CD4-positive, alpha-beta T cell treated with Interleukin-17A for 1 hour (primary cell): ENCODE results near the gene ACO2.
A peak's percentile ranks its signal among the peaks of the same experiment; 100 is the strongest.
"Not testable (repeated sequence)": the region's sequence is repeated elsewhere in the genome, so short reads cannot be mapped to it uniquely, and the experiment has no call there.

Experiments
- DNase-seq: peaks from one replicate; pipeline ENCODE4 v3.0.0-alpha.2; 2020

ACO2 gene

DNA sequence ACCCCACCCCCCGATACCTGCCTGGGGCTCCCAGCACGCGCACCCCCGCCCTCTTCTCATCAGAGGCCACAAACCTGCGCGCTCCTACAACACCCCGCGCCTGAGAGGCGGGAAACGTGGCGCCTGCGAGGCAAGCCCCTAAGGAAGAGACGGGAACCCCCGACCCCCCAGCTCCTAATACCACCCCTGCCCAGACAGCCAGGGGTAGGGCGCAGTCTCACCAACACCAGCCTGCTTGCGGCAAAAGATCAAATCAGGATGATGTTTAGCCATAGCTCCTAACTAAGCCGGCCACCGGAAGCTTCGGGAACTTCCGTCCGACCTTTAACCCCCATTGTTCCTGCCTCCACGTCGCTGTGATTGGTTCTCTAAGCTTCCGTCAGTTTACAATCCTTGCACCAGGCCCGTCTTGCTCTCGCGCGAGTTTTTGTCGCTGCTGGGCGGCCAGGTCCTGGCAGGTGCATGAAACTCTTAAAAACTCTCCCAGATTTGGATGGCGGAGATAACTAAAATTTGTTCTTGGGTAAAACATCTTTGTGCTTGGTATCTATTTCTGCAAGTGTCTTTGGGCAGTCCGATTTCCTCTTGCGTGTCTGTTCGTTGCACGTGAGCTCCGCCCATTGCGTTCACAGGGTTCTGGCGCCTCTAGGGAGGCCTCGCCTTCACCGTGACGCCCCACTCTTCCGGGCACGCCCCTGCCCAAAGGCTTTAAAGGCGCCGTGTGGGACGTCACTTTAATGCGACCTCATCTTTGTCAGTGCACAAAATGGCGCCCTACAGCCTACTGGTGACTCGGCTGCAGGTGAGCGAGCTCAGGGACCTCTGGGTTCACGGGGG lies at the start of gene ACO2, which contains the start of gene PHF5A:
Gene ACO2 (plus strand): TSS at position 737 of the 837 bp plus-strand sequence. CDS start 30 bp downstream, at position 767.
Gene PHF5A (minus strand): TSS at position 312 of the 837 bp plus-strand sequence. CDS start 39 bp downstream, at position 273.
- DNase-seq, result peak; percentile 98

DNA sequence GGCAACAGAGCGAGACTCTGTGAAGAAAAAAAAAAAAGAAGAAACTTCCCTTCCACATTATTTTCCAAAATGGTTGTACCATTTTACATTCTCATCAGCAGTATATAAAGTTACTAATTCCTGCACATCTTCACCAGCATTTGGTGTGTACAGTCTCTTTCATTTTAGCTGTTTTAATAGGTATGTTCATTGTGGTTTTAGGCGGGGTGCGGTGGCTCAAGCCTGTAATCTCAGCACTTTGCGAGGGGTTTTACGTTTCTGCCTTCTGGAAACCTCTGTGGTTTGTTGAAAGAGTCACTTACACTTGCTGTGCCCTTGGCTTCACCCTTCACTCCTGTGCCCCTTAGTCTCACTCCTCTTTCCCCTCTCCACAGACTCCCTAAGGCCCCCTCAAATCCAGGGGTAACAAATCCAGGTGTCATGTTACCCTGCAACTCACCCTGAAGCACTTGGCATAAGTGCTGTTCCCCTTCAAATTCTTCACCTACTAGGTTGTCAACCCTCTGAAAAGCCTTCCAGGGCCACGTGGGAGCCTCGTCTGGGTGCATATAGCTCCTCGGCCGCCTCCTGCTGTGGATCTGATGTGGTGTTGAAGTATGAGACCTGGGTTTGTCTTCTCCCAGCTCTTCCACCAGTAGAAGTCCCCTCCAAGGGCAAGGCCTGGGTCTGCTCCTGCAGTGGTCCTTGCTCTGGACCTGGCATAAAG lies 43.1 kb upstream of the ACO2 start:
- peak; percentile 63 for DNase-seq

DNA sequence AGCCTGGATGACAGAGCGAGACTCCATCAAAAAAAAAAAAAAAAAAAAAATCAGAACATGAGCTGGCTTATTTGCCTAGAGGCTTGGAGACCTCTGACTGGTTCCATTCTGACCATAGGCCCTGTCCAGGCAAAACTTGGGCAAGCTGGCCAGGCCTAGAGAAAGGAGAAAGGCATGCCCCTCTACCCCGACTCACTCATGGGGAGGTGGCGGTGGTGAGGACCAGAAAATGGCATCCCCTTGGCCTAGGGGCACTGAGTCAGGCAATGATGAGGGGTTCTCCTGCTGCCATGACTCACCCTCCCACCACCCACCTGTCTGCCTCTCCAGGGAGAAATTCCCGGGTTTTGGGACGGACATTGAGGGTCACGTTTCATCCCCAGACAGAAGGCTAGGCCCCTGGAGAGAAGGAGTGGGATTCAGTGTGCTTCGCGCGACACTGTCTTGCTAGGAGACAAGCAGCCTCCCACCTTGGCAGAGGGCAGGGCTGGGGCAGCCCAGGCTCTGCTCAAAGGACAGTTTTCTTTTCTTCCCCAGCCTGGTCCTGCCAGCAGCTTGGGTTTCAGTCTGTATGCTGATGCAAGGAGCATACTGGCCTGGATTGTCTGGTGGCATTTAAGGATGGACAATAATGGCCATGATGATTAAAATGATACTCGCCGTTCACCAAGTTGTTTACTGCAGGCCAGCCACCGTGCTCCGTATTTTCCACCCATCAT lies 39.5 kb upstream of the ACO2 start:
- no peak for DNase-seq

DNA sequence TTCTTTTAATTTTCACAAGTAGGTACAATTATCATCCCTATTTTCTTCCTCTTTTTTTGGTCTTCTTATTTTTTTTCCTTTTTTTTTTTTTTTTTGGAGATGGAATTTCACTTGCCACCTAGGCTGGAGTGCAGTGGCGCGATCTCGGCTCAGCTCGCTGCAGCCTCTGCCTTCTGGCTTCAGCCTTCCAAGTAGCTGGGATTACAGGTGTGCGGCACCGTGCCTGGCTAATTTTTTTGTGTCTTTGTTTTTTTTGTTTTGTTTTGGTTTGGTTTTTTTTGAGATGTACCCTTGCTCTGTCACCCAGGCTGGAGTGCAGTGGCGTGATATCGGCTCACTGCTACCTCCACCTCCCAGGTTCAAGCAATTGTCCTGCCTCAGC lies 39.0 kb upstream of the ACO2 start:
- DNase-seq, result no peak

DNA sequence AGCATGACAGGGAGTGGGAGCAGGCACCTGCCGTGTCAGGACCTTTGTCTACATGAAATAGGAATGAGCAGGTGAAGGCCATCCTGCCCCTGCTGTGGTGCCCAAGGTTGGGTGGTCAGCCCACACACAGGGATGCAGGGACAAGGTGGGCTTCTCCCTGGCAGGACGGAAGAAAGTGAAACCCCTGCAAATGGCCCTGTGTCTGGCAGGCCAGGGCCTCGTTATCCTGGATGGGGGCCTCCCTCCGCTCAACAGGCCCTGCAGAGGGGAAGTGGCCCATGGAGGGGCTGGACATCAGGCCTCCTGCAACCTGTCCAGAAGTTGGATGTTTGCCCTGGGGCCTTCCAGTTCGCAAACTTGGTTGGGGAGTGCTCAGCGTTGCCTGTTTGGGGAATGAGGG lies 37.3 kb upstream of the ACO2 start:
- DNase-seq, result no peak

DNA sequence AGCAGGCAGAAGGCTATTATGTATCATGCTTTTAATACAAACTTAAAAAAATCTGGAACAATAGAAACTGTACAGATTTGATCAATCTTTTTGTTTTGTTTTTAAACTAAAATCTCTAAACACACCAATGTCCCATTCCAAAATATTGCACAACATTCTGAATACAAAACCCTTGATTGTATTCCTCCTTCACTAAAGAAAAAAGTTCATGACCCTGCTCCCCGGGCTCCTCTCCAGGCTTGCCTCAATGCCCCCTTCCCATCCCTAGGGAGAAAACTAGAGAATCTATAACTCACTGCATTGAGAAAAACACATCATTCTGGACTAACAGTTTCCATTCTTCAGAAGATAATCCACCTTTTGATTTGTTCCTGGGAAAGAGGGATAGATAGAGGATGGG lies 35.4 kb upstream of the ACO2 start:
- DNase-seq, result not testable (repeated sequence)

DNA sequence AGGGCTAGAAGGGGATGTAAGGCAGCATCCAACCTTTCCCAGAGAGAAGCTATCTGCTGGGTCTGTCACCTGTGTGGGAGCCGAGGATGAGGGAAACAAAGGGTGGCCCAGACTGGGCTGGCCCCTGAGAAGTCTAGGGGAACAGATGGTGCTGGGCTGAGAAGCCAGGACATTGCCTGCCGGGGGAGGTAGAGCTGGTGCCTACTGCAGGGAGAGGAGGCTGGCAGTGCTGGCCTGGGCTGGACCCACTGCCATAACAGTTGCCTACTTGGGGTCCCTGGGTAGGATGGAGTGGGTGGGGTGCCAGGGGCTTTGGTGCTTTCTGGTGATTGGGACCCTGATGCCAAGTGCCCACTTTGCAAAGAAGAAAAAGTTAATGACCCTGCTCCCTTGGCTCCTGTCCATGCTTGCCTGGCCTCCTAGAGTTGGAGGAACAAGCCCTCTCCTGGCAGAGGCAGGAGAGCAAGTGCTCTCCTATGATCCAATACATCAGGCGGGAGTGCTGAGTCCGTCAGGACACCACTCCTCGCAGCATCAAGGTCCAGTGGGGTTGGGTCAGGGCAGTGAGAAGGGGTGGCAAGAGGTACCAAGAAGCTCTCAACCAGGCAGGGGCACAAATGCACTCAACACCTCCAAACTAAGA lies 34.4 kb upstream of the ACO2 start:
- DNase-seq, result not testable (repeated sequence)

DNA sequence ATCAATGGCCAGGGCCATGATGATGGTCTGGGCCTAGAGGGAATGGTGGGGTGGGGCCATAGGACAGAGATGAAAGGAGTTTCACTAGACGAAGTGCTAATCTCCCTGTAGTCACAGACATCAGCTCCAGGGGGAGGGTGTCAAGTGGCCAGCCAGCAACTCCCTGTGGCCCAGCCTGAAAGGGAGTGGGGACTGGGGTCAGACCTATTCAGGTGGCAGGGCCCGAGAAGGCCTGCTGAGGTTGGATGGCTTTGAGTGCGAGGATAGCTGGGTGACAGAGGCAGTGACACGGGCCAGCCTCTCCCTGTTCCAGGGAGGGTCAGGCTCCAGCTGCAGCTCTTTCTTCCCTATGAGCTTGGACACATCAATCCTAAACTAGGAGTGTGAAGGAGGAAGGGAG lies 33.4 kb upstream of the ACO2 start:
- no peak for DNase-seq

DNA sequence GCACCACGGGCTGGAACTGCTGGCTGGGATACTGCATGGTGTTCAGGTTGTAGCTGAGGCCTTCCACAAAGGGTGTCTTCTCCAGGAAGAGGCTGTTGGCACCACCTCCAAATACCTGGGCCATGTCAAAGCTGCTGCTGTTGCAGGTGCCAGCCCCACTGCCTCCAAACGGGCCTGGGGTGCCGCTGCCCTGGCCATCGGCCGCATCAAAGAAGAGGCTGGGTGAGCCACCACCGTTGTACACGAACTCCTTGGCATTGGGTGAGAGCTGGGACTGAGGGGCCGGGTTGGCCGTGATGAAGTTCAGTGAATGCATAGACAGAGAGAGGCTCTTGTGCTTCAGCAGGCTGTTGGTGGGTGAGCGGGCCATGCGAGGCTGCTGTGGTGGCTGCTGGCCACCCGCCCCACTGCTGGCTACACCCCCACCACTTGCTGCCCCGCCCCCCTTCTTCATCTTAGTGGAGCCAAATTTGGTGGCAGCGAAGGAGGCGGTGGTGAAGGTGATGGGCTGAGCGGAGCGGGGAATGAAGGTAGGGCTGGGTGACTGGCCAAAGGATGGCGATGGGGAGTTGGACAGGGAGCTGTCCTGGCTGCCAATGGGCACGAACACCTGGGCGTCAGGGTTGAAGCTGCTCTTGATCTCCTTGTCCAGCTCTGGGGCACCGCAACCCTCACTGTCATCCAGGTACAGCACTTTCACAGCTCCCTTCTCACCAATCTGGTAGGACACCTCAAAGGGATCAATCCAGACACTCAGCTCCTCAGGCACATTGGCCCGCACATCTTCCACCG lies 32.4 kb upstream of the ACO2 start:
- no peak for DNase-seq

DNA sequence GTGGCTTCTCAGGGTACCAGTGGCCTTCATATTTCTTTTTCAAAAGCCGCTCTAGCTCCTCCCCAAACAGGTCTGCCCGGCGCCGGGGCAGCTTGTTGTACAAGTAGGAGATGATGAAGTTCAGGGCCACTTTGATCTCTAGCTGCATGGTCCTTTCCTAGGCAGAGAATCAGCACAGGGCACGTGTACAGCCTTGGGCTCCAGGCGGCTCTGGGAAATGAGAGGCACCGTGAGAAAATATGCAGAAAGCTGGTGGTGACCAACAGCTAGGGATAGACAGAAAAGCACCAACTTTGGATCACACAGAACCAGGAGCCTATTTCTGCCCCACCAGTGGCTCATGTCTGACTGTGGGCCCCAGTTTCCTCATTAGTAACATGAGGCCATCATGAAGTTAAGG lies 31.7 kb upstream of the ACO2 start:
- no peak for DNase-seq

DNA sequence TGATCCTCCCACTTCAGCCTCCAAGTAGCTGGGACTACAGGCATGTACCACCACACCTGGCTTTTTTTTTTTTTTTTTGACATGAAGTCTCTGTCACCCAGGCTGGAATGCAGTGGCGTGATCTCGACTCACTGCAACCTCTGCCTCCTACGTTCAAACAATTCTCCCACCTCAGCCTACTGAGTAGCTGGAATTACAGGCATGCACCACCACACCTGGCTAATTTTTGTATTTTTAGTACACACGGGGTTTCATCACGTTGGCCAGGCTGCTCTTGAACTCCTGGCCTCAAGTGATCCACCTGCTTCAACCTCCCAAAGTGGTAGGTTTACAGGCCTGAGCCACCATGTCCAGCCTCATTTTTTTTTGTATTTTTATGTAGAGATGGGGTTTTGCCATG lies 28.4 kb upstream of the ACO2 start:
- not testable (repeated sequence) for DNase-seq

DNA sequence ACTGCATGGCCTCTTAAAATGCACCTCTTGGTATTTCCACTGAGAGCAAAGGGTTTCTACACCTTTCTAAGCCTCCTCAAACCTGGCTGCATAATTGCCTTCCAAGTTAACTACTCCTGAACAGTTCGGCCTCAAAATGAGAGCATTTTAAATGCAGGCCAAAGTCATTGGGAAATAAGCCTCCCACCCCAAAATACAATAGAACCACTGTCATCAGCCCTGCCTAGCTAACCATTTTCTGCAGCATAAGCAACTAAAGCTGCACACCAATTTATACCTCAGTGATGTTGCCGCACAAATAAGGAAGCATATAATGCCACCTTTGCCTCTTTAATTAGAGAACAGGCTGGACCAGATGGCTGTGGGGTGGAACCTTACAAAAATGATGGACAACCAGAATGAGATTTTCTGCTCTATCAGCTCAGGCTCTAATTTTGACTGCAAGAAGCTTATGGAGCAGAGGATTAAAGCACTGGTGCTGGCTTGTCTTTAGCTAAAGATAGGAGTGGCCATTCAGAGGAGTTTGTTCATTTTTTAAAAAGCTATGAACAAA lies 26.6 kb upstream of the ACO2 start:
- DNase-seq, result no peak

DNA sequence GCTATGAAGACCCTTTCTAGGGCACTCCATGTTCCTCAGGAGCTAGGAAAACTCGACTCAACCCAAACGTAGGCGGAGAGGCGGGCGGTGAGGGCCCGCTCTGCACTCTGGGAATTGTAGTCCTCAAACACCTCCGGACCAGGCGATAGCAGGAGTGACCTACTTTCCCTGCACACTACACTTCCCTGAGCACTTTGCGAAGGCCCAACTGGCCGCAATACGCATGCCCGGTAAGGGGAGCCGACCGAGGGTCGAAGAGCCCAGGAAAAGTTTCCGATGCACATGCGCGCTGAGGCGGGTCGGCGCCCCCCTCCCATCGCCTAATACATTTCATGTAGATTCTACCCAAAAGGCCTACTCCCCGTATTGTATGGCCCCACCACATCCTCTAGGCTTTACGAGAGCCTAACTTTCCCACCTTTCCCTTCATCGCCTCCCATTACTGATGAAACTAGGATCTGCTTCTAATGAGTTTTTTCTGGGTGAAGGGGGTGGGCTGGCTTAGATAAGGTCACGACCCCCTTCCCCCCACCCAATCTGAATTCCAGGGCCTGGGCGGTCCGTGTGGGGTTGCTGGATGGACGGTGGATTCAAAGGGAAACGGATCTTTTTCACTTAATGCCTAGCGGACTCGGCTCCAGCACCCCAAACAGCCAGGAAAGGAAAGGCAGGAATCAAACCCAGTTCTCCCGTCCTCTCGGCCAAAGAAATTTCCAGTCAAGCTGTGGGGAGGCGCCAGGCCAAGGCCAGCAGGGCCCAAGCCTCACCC lies 24.4 kb upstream of the ACO2 start:
- peak; percentile 91 for DNase-seq

DNA sequence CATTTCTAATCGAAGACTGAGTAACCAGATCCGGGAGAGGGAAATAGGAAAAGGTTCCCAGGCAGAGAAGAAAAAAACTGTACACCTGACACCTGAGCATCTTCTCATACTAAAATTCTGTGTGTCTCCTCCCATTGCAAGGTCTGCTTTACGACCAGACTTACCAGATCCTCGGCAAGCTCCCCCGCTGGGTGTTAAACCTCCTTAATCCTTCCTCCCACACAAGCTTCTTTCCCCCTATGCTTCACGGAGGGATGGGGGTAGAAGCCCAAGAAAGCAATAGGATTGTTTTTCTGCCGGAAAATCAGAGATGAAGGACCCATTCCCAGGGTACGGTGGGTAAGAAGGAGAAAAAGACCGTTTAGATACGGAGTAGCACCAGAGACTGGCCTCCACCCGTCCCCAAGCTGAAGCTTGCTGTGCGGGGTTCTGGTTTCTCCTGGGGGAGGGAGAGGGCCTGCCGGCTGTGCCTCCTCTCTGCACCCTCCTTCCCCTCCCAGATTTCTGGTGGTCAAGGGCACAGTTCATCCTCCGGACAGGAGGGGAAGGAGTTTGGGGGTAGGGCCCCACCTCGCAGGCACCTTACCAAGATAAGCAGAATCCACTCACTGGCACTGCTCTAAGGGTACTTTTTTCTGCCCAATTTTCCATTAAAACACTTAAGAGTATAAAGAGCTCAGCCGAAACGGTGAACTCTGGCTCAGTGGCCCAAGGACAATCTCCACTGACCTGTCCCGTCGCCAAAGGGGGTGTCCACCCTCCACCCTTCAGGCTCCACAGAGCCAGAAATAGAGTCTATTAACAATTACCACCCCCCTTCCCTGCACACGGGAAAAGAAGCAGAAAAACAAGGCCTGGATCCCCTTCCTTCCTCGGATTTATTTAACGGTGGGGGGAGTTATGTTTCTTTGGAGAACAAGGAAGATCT lies 23.5 kb upstream of the ACO2 start:
- DNase-seq, result peak; percentile 43

DNA sequence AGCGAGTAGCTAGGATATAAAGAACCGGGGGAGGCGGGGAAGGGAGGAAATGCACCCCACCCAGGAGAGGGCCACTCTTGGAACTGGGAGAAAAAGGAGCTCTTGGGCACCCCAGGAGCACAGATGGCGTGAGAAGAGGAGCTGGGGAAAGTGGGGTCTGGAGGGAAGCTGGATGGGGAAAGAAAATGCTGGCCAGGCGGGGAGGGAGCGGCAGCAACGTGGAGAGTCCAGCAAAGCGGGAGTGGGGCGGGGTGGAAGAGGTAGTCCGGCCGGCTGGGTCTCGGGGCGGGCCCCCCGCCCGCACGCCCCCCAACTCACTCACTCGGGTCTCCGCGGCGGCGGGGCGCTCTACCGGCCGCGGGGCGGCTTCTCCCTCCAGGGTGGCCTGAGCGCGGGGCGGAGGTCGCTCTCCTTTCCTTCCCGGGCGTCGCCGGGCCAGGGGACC lies 22.8 kb upstream of the ACO2 start:
- DNase-seq, result no peak

DNA sequence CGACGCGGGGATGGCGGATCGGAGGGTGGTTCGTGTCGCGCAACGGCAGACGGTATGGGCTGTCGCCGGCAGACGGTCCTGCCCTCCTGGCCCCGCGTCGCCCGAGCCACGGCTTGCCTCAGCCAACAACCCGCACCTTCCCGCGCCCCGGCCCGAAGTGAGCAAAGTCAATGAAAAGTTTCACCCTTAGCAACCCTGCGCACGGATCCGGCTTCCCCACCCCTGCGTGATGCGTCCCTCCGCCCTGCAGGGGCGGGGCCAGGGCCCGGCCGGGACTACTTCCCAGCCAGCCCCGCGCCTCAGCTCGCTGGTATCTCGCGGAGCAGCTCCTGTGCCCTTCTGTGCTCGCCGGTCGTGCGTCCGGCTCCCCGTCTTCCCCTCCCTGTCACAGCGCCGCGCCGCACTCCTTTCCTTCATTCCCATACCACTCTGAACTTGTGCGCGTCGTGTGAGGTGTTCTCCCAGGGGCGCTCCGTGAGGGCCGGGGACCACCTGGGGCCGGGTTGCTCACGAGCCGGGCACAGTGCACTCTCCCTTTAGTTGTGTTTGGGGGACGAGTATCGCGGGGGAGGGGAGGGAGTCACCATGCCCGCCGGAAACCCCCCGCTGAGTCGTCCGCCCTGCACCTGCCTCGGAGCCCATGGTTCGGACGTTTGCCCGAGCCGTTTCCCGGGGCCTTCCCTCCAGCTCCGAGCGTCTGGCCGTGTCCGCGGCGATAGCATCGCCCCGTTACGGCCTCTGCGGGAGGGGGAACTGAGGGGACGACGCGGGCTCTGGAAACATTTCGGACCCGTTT lies 22.1 kb upstream of the ACO2 start, which contains the start of gene TOB2:
Gene TOB2 (minus strand): TSS at position 163 of the 796 bp plus-strand sequence. CDS start 9,456 bp downstream, outside the sequence.
- peak; percentile 96 for DNase-seq

DNA sequence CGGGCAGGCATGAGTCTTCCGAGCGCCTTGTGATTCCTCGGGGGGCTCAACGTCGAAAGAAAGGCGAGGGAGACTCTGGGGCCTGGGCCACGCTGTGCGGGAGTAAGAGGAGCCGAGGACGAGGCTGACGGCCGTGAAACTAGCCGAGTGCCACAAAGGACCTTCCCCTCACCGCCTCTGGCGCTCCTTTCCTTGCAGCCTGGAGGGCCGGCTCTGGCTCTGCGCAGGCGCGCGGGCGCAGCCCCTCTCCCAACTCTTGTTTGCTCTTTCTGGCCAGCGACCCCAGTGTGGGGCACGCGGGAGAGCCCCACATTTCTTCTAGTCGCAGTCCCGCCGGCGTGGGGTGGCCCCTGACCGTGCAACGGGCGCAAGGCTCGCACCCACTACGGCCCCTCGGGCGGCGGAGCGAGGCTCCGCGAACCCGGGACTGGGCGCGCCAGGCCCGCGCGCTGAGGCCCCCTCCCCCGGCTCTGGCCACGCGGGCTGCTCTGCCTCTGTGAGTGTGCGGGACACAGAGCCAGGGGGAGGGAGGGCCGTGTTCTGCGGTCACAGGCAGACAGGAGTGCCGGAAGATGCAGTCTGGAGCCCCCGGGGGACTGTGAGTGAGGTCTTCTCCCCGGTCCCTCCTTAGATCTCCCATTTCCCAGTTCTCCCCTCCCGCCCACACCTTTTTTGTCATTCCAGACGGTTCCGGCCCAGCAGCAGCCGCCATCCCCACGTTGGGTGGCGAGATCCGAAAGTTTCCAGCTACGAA lies 21.3 kb upstream of the ACO2 start:
- DNase-seq, result peak; percentile 60
